ENCODE data around the gene SPON1.
"Not testable (repeated sequence)": the region's sequence is repeated elsewhere in the genome, so short reads cannot be mapped to it uniquely, and the experiment has no call there.

The SPON1 gene

GRCh38 chr11:14136561-14136960 is 174.0 kb downstream of the SPON1 start:
- DNase-seq: no peak

- no peak for DNase-seq
Measured at GRCh38 chr11:14137284-14137683, 174.8 kb downstream of the SPON1 start.

- DNase-seq: no peak
Measured at GRCh38 chr11:14140991-14141390, 178.5 kb downstream of the SPON1 start.

- no peak for DNase-seq
Measured at GRCh38 chr11:14141676-14142075, 179.2 kb downstream of the SPON1 start.

- DNase-seq: no peak
Measured at GRCh38 chr11:14144934-14145333, 182.4 kb downstream of the SPON1 start.

GRCh38 chr11:14148653-14149273 is 186.2 kb downstream of the SPON1 start:
- no peak for DNase-seq

- no peak for DNase-seq
Measured at GRCh38 chr11:14149683-14150082, 187.2 kb downstream of the SPON1 start.

GRCh38 chr11:14150878-14151277 is 188.4 kb downstream of the SPON1 start:
- no peak for DNase-seq

GRCh38 chr11:14154103-14154502 is 191.6 kb downstream of the SPON1 start:
- not testable (repeated sequence) for DNase-seq

- DNase-seq: no peak
Measured at GRCh38 chr11:14158393-14158792, 195.9 kb downstream of the SPON1 start.

GRCh38 chr11:14163576-14163975 is 201.1 kb downstream of the SPON1 start:
- DNase-seq: no peak

GRCh38 chr11:14173679-14174078 is 211.2 kb downstream of the SPON1 start:
- DNase-seq: not testable (repeated sequence)

GRCh38 chr11:14179116-14179820 is 216.7 kb downstream of the SPON1 start:
- no peak for DNase-seq

GRCh38 chr11:14181121-14181520 is 218.6 kb downstream of the SPON1 start:
- no peak for DNase-seq

- DNase-seq: no peak
Measured at GRCh38 chr11:14182833-14183364, 220.4 kb downstream of the SPON1 start.

GRCh38 chr11:14184028-14184940 is 221.8 kb downstream of the SPON1 start:
- no peak for DNase-seq

GRCh38 chr11:14185461-14185860 is 222.9 kb downstream of the SPON1 start:
- no peak for DNase-seq

- no peak for DNase-seq
Measured at GRCh38 chr11:14186046-14186775, 223.7 kb downstream of the SPON1 start.

- no peak for DNase-seq
Measured at GRCh38 chr11:14189874-14190273, 227.4 kb downstream of the SPON1 start.

- DNase-seq: no peak
Measured at GRCh38 chr11:14190992-14191778, 228.7 kb downstream of the SPON1 start.

- DNase-seq: no peak
Measured at GRCh38 chr11:14193644-14194043, 231.1 kb downstream of the SPON1 start.
